PC-9 (cell line): Measurements from ENCODE around the gene PLCH2.

ENCODE experiments used
- EZH2 ChIP-seq: fragments of 200-600 bp; sonication (generic); IDR thresholded peaks from 2 replicates; pipeline ENCODE4 v1.8.0; 2017; ENCODE audit warnings: antibody characterized with exemption, low read depth
- TF ChIP-seq, protein P1 (sequence below): fragments of 200-600 bp; sonication (generic); conservative IDR thresholded peaks from 2 replicates; pipeline ENCODE4 v1.6.1; 2017; ENCODE audit warnings: mixed run types, antibody characterized with exemption, mild to moderate bottlenecking, moderate library complexity

DNA sequence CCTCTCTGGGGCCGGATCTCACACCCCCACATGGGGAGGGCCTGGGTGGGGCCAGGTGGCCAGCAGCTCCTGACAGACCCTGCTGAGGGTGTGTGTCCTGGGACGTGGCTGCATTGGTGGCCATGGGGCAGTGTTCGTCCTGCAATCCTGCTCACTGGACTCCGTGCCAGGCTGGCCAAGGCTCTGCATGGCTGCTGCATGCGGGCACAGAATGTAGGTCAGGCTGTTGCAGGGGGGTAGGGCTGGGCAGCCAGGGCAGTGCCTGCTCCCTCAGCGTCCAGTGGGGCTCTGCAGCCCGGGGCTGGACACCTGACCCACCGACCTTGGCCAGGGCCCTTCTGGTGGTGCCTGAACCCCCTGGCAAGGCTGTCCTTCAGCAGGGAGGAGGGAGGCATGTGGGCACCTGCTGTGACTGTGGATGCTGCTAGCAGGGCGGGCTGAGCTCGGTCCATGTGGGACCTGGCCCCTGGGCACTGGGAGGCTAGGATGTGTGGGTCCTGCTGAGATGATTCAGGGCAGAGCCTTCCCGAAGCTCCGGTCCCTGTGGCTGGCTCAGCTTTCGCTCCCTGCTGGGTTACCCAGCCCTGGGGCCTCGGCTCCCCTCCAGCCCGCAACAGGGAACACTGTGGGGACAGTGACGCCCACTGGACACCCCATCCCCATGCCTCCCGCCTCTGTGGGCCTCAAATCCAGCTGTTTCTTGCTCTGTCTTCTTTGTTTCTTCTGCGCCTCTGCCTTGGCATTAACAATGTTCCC lies 14.9 kb upstream of the PLCH2 start:
- TF ChIP-seq, protein P1, sequence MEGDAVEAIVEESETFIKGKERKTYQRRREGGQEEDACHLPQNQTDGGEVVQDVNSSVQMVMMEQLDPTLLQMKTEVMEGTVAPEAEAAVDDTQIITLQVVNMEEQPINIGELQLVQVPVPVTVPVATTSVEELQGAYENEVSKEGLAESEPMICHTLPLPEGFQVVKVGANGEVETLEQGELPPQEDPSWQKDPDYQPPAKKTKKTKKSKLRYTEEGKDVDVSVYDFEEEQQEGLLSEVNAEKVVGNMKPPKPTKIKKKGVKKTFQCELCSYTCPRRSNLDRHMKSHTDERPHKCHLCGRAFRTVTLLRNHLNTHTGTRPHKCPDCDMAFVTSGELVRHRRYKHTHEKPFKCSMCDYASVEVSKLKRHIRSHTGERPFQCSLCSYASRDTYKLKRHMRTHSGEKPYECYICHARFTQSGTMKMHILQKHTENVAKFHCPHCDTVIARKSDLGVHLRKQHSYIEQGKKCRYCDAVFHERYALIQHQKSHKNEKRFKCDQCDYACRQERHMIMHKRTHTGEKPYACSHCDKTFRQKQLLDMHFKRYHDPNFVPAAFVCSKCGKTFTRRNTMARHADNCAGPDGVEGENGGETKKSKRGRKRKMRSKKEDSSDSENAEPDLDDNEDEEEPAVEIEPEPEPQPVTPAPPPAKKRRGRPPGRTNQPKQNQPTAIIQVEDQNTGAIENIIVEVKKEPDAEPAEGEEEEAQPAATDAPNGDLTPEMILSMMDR = no peak
- no peak for TF ChIP-seq EZH2
